Fibroblast of the aortic adventitia (primary cell): ENCODE results near the gene CDC16. TPM values are rescaled to one million over a fixed set of nuclear protein-coding genes. Genes with fewer than 3 reads are reported as not detected.

Experiments used
- DNase-seq: peaks from one replicate; pipeline ENCODE4 v3.0.0-alpha.2; 2010; ENCODE audit warnings: low read depth
- H3K4me3 ChIP-seq: 2 replicates; pipeline ENCODE4 v1.5.1; 2011; ENCODE audit warnings: low read depth, mild to moderate bottlenecking, control low read depth, low read length, moderate library complexity
- CTCF ChIP-seq: IDR thresholded peaks from 2 replicates; pipeline ENCODE4 v1.5.1; 2011; ENCODE audit warnings: mild to moderate bottlenecking, low read length, control low read depth, inconsistent platforms; ENCODE audit not compliant: insufficient read depth
- total RNA-seq: library from RNA; depleted of rRNA; stranded (reverse); fragments of >200 nt; gene quantifications from 2 replicates; pipeline ENCODE4 v1.2.3, GENCODE V29; 2012; ENCODE audit warnings: low replicate concordance

The CDC16 gene
- total RNA-seq, 1 donor = 81.3 TPM

GRCh38 chr13:114230575-114230974 is 4.1 kb upstream of the CDC16 start:
- no peak for DNase-seq
- H3K4me3 ChIP-seq = no peak overlapping the region
- no peak for TF ChIP-seq CTCF

GRCh38 chr13:114231886-114232285 is 2.8 kb upstream of the CDC16 start:
- TF ChIP-seq CTCF = no peak
- H3K4me3 ChIP-seq = no peak overlapping the region
- DNase-seq = no peak

- no peak for DNase-seq
- H3K4me3 ChIP-seq = peak overlapping the region; percentile 74
- no peak for TF ChIP-seq CTCF
Measured at GRCh38 chr13:114234266-114234644, 442 bp upstream of the CDC16 start.

DNA sequence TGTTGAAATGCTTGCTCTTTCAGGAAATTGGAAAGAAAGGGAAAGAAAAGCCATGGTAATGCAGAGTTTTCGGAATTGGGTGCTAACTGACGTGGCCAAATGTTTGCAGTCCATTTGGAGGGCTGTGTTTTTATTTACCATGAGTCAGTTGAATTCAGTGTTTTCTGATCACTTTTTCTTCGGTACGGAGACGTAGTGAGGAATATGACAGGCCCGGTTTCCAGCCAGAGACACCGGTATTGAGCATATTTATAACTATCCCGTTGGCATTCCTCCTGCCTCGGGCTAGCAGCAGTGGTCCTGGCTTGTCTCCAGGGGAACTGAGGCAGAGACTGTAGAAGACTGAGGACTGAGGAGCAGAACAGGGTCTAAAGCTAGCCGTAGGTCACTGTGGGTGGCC is 1.0 kb downstream of the CDC16 start:
- peak overlapping the region; percentile 74 for H3K4me3 ChIP-seq
- no peak for TF ChIP-seq CTCF
- DNase-seq = no peak

DNA sequence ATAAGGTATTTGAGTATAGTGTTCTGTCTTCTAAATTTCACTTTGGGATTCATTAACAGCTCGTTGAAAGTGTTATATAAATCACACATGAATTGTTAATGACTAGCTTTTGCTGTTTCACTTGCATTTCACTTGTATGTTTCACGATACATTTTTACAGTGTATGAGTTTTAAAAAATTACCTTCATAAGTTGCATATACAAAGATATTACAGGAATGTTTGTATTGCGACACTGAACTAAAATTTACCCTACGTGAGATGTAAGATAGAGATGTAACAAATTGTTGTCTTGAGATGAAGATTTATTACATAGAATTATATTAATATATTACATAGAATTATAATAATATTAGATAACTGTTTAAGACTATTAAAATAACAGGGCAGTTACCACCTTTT is 1.5 kb downstream of the CDC16 start:
- no peak for DNase-seq
- no peak for TF ChIP-seq CTCF
- H3K4me3 ChIP-seq = peak overlapping the region; percentile 74

GRCh38 chr13:114237415-114238112 is 2.9 kb downstream of the CDC16 start:
- no peak for DNase-seq
- TF ChIP-seq CTCF = no peak
- no peak overlapping the region for H3K4me3 ChIP-seq

- H3K4me3 ChIP-seq = no peak overlapping the region
- TF ChIP-seq CTCF = no peak
- DNase-seq = no peak
Measured at GRCh38 chr13:114241918-114242317, 7.2 kb downstream of the CDC16 start.
